ENCODE results near the gene NTHL1.

NTHL1 gene

DNA sequence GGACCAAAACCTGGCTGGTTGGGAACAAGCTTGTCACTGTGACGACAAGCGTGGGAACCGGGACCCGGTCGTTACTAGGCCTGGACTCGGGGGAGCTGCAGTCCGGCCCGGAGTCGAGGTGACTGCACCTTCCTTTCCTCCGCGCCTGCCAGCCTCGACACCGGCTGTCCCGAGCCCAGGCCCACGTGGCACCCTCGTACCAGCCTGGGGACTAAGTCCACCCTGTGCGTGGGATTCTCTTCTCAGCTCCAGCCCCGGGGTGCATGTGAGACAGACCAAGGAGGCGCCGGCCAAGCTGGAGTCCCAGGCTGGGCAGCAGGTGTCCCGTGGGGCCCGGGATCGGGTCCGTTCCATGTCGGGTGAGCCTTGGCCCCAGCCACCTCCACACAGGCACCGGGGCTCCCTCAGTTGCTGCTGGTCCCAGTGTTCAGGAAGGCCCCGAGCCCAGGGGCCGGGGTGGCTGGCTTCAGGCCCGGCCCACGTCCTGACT is 31.7 kb upstream of the NTHL1 start:
- TF ChIP-seq, protein P1, sequence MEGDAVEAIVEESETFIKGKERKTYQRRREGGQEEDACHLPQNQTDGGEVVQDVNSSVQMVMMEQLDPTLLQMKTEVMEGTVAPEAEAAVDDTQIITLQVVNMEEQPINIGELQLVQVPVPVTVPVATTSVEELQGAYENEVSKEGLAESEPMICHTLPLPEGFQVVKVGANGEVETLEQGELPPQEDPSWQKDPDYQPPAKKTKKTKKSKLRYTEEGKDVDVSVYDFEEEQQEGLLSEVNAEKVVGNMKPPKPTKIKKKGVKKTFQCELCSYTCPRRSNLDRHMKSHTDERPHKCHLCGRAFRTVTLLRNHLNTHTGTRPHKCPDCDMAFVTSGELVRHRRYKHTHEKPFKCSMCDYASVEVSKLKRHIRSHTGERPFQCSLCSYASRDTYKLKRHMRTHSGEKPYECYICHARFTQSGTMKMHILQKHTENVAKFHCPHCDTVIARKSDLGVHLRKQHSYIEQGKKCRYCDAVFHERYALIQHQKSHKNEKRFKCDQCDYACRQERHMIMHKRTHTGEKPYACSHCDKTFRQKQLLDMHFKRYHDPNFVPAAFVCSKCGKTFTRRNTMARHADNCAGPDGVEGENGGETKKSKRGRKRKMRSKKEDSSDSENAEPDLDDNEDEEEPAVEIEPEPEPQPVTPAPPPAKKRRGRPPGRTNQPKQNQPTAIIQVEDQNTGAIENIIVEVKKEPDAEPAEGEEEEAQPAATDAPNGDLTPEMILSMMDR (IDR thresholded peaks at IDR 0.05) = no peak
- TF ChIP-seq ZFX (IDR thresholded peaks at IDR 0.05; ENCODE audit: borderline replicate concordance) = no peak
- no peak overlapping the region for H3K27ac ChIP-seq

DNA sequence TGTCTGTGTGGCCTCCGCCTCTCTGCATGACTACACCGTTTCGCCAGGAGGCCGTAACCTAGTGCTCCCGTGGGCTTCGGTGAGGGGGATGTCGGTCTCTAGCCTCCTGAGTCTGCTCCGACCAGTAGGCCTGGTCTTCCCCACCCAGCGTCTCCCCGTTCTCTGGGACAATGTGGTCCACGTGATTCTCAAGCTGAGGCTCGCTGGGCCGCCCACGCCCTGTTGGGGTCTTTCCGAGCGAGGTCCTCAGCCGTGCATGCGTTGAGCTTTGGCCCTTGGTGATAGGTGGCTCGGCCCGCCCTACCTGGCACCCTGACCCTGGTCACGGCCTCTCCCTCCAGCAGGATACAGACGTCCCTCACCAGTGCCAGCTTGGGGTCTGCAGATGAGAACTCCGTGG is 31.1 kb upstream of the NTHL1 start:
- TF ChIP-seq, protein P1 (IDR thresholded peaks at IDR 0.05) = no peak
- no peak for TF ChIP-seq ZFX (IDR thresholded peaks at IDR 0.05; ENCODE audit: borderline replicate concordance)
- H3K27ac ChIP-seq = no peak overlapping the region

DNA sequence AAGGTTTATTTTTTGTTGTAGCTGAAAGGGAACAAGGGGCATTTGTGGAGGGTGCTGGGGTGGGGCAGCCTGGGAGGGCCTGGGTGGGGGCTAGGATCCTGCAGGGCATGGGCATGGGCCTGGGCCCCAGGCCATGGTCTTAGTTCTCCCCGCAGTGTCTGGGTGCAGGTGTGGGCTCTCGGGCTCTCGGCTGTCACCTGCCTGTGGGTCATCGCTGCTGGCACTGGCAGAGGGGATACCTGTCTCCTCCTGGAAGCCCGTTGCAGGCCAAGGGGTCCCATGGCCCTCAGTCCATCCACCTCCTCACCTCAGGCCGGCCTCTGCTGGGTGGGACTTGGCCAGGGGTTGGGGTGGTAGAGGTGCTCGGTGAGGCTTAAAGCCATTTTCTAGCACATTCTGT is 30.5 kb upstream of the NTHL1 start:
- H3K27ac ChIP-seq = no peak overlapping the region
- TF ChIP-seq, protein P1 (IDR thresholded peaks at IDR 0.05) = no peak
- no peak for TF ChIP-seq ZFX (IDR thresholded peaks at IDR 0.05; ENCODE audit: borderline replicate concordance)

DNA sequence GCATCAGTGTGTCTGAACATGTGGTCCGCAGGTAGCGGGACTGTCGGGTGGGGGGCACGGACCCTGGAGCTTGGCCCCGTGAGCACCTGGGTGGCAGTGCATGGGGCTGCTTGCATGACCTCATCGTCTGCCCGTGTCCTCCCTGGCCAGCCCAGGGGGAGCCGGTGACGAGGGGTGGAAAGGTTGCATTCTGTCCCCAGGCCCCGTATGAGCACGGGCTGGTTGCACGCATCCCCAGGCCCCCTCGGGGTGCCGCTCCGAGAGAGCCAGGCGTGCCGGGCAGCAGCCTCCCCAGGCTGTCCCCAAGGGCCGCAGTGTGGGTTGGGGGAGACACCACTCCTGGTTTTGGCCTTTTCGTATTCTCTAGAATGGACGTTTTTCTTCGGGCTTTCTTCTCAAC is 30.1 kb upstream of the NTHL1 start:
- no peak overlapping the region for H3K27ac ChIP-seq
- no peak for TF ChIP-seq ZFX (IDR thresholded peaks at IDR 0.05; ENCODE audit: borderline replicate concordance)
- TF ChIP-seq, protein P1 (IDR thresholded peaks at IDR 0.05) = no peak

DNA sequence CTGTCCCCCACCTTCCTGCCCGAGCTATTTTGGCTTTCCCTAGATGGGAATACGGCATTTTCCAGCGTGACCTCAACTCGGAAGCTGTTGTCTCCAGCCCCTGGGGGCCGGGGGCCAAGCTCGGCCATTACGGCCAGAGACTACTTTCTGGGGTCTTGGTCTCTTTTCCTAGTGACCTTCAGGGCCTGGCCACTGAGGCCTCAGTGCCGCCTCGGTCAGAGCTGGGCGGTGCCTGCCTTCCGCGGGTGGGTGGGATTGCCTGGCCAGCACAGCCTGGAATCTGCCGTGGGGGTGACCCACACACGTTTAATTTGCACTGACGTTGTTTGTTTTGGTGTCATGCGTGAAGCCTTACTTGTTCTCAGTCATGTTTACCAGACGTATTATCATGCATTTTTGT is 29.4 kb upstream of the NTHL1 start:
- TF ChIP-seq, protein P1 (IDR thresholded peaks at IDR 0.05) = no peak
- TF ChIP-seq ZFX (IDR thresholded peaks at IDR 0.05; ENCODE audit: borderline replicate concordance) = no peak
- no peak overlapping the region for H3K27ac ChIP-seq

DNA sequence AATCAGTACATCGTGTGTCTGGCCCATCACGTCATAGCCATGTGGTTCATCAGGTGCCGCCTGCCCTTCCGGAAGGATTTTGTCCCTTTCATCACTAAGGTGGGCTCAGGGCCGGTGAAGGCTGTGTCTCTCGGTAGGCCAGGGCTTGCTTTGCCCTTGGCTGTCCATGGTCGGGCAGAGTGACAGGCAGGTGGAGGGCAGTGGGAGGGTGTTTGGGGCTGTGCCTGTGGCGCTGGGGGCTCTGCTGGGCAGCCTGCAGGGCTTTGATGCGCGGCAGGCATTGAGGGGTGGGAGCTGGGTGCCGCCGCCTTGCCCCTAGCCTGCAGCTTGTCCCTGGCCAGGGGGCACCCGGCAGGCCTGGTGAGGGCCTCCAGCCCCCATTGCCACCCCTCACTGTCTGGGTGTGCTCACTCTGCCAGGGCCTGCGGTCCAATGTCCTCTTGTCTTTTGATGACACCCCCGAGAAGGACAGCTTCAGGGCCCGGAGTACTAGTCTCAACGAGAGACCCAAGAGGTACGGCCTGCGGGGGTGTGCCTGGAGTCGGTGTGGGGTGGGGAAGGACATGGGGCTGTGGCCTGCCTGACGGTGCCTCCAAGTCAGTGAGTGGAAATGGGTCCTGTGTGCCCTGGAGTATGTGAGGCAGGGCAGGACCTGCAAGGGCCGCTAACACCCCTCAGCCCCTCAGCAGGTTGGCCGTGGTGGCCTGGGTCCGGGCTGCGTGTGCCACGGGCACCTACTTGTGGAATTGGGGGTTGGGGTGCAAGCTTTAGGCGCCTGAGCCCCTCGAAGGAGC is 28.6 kb upstream of the NTHL1 start:
- TF ChIP-seq, protein P1 (IDR thresholded peaks at IDR 0.05) = no peak
- TF ChIP-seq ZFX (IDR thresholded peaks at IDR 0.05; ENCODE audit: borderline replicate concordance) = no peak
- H3K27ac ChIP-seq = no peak overlapping the region

DNA sequence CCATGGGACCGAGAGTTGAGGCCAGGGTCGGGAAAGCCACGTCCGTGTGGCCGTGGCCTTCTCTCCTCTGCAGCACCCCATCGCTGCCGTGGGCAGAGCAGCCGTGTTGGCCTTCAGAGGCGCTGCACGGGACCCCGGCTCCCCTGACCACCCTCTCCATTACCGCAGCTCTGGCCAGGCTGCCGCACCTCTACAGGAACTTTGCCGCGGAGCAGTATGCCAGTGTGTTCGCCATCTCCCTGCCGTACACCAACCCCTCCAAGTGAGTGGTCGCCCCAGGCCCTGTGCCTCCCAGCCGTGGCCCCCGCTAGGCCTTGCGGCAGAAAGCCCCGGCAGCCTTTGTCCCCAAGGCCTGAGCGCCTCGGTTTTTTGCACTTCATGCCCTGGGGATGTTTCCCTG is 28.0 kb upstream of the NTHL1 start:
- TF ChIP-seq, protein P1 (IDR thresholded peaks at IDR 0.05) = no peak
- TF ChIP-seq ZFX (IDR thresholded peaks at IDR 0.05; ENCODE audit: borderline replicate concordance) = no peak

More for the DNA sequence above, 28.0 kb upstream of the NTHL1 start:
- no peak overlapping the region for H3K27ac ChIP-seq
